GM18868 (cell line): ENCODE results near the gene ELANE.

ENCODE experiments used
- ATAC-seq: cut with Tn5 transposase; IDR thresholded peaks from one replicate; pipeline ENCODE4 v1.9.1; 2021; ENCODE audit warnings: mild to moderate bottlenecking, moderate library complexity; ENCODE audit not compliant: unreplicated experiment

Gene ELANE

DNA sequence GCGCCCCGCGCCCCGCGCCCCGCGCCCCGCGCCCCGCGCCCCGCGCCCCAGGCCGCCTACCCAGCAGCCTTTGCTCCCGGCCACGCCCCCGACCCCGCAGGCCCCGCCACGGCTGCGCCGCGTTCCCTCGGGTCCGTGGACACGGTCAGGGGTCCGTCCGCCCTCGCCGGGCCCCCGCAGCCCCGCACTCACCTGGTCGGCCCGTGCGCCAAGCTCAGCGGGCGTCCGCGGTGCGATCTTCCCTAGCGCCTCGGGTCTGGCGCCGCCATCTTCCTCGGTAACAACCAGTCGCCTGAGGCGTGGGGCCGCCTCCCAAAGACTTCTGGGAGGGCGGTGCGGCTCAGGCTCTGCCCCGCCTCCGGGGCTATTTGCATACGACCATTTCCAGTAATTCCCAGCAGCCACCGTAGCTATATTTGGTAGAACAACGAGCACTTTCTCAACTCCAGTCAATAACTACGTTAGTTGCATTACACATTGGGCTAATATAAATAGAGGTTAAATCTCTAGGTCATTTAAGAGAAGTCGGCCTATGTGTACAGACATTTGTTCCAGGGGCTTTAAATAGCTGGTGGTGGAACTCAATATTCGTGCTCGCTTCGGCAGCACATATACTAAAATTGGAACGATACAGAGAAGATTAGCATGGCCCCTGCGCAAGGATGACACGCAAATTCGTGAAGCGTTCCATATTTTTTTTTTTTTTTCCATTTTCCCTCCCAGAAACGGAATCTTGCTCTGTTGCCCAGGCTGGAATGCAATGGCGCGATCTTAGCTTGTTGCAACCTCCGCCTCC lies 41.0 kb downstream of the ELANE start, which contains the start of the genes MED16 and RNU6-9:
MED16 (minus strand) TSS at position 294 of the 796 bp plus-strand sequence. CDS start 2,056 bp downstream, outside the sequence.
RNU6-9 (plus strand) TSS at position 591 of the 796 bp plus-strand sequence.
- peak; percentile 72 for ATAC-seq

DNA sequence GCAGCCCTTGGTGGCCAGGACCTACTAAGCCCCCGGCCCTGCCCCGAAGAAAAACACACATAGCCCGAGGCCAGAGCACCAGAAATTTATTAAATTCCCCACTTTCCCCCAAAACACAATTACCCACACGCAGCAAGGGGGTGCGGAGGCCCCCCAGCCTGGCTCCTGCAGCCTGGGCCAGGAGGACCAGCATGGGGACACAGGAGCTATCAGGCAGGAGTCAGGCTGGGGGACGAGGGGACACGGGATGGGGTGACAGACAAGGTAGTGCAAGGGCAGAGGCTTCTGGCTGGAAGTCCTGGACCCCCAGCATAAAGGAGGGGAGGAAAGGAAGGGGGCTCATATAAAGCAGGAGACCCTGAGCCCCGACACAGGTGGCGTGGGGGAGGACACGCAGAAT lies 44.3 kb downstream of the ELANE start:
- no peak for ATAC-seq

- ATAC-seq, result no peak
Measured at GRCh38 chr19:896999-897398, 44.9 kb downstream of the ELANE start.

DNA sequence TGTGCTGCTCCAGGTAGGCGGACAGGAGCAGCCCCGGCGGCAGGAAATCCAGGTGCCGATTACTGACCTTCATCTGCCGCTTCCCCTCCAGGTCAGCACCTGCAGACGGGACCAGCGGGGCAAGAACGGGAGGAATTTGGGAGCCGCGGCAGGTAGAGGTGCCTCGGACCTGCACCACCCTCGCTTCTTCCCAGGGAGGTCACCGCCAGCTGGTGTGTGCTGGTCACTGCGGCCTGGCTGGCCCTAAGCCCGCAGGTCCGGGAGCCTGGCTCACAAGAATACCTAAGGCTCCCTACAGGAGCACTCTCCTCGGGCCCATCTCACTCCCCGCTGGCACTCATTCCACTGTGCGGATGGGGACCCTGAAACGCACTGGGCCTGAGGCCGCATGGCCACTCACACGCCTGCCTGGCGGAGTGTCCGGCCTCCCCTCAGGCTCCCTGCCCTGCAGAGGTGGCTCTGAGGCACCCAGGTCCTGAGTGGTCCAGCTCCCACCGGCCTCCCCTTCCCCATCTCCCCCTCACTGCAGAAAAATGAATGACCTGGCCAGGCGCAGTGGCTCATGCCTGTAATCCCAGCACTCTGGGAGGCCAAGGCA lies 45.4 kb downstream of the ELANE start:
- no peak for ATAC-seq

DNA sequence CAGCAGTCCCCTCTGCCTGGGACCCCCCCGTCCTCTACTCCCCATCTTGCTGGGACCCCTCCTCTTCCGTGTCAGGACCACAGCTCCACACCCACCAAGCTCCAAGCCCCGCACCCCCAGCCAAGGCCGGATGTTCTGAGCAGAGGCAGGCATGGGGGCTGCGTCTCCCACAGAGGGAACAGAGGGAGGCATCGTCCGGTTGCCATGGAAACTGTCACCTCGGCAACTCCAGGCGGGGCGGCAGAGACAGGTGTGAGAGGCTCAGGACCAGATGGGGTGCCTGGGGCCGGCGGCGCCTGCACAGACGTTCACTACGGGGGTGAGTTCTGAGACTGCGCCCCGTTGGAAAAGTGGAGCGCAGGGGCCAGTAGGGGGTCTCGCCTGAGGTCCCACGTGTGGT lies 46.6 kb downstream of the ELANE start:
- no peak for ATAC-seq

DNA sequence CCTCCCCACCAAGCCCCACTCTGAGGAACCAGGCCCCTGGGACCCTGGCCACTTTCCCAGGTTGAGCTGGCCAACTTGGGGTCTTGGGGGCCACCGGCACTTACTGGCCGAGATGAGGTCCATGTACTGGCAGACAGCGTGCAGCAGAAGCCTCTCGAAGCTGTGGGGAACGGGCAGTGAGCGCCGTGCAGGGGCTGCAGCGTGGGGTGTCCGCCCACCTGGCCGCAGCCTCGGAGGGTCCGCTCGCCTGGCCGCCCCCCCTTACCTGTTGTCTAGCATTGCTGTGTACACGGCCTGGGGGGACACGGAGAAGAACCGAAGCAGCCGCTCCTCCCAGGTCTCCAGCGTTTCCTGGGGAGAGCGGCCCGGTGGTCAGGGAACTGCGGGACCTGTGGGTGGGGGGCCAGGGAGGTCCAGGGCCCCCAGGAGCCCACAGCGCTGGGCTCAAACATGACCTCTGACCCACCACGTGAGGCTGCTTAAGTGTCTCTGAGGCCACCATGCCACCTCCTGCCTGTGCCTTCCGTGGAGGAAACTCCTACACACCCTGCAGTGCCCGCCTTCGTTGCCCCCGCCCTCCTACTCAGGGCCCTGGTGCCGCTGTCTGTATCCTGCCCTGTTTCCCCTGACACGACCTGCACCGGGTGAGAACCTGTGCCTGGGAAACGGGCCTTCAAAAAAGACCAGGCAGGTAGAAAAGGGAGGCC lies 47.4 kb downstream of the ELANE start:
- ATAC-seq, result no peak

- no peak for ATAC-seq
Measured at GRCh38 chr19:900043-900301, 47.9 kb downstream of the ELANE start.

GRCh38 chr19:900302-901111 lies 48.4 kb downstream of the ELANE start:
- ATAC-seq, result no peak

DNA sequence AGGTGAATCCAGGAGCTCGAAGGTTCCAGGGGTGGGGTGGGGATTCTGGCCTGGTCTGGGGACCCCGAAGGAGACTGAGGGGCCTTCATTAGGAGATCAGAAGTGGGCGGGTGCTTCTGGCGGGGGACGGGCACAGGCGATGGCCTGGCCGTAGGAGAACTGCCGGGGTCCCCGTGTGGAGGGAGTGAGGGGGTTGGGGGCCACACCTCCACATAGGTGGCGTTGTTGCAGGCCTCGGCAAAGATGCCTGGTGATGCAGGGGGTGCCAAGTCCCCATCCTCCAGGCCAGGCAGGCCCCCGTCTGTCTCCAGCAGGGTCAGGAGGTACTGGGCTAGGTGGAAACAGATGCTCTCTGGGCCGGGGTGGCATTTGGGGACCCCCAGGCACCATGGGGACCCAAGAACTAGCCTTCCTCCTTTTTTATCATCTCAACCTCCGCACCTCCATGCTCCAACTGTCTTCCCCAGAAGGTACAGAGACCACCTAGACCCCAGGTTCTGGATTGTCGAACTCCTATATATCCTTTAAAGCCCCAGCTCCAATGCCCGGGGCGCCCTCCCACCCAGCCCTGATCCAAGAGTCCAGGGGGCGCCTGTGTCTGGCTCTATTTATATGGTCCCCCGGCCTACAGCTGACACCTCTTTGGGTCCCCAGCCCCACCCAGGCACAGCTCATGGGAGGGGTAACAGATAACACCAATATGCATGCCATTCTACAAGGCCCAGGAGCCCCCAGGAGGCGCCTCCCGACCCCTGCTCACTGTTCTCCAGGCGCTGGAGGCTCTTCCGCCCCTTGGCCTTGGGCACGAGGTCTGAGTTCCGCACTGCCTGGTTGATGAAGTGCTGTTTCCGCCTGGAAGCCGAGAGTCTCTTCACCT lies 49.4 kb downstream of the ELANE start:
- no peak for ATAC-seq

DNA sequence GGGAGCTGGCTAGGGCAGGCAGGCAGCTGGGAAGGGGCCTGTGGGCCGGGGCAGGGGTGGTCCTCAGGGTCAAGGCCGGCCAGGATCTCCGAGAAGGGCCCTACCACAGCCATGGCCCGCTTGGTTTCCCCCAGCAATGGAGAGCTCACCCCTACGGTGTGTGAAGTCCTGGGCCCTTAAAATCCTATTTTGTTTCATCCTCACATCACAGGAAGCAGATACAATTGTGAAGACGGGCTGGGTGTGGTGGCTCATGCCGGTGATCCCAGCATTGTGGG lies 49.9 kb downstream of the ELANE start:
- ATAC-seq, result no peak

- ATAC-seq, result no peak
Measured at GRCh38 chr19:902446-903226, 50.5 kb downstream of the ELANE start.

DNA sequence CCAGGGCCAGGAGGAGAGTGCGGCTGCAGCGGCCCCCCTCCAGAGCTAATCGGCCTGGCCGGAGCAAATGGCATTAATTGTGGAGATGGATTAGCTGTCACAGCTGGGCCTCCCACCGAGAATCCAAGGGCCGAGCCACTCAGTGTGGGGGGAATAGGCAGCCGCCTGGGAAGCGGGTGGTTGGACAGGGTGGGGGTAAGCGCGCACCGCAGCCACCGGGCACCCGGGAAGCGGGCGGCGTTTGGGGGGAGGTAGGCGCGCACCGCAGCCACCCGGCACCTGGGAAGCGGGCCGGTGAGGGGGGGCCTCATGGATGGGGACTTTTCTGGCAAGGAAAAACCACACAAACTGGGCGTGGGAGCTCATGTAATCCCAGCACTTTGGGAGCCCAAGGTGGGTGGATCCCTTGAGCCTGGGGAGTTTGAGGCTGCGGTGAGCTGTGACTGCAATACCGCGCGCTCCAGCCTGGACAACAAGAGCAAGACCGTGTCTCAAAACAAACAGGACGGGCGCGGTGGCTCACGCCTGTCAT lies 51.2 kb downstream of the ELANE start:
- no peak for ATAC-seq

DNA sequence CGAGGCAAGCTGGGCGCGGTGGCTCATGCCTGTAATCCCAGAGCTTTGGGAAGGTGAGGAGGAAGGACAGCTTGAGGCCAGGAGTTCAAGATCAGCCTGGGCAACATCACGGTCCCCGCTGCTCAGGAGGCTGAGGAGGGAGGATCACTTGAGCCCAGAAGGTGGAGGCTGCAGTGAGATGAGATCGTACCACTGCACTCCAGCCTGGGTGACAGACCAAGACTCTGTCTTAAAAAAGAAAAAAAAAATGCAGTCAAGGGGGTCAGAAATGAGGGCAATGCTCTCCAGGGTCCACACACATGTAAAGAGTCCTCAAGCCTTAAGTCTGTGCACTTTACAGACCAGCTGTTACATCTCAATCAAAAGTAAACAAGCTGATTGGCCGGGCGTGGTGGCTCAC lies 52.4 kb downstream of the ELANE start:
- no peak for ATAC-seq
